Brain microvascular endothelial cell (primary cell): ENCODE data around the gene HRH1.
"Not testable (repeated sequence)": the region's sequence is repeated elsewhere in the genome, so short reads cannot be mapped to it uniquely, and the experiment has no call there.

ENCODE experiments used
- DNase-seq: peaks from one replicate; pipeline ENCODE4 v3.0.0-alpha.2; 2020
- H3K27ac ChIP-seq: fragments of 250-450 bp; sonication (Bioruptor Pico); 2 replicates; pipeline ENCODE4 v1.5.1; 2020; ENCODE audit warnings: mild to moderate bottlenecking, moderate library complexity
- H3K27me3 ChIP-seq: fragments of 250-450 bp; sonication (Bioruptor Pico); replicated peaks from 2 replicates; pipeline ENCODE4 v1.5.1; 2020; ENCODE audit warnings: mild to moderate bottlenecking
- H3K36me3 ChIP-seq: fragments of 250-450 bp; sonication (Bioruptor Pico); replicated peaks from 2 replicates; pipeline ENCODE4 v1.5.1; 2020; ENCODE audit warnings: mild to moderate bottlenecking
- H3K4me3 ChIP-seq: 2 replicates; pipeline ENCODE4 v1.5.1; 2011; ENCODE audit warnings: low read depth, mild to moderate bottlenecking, control low read depth, low read length, moderate library complexity
- CTCF ChIP-seq: IDR thresholded peaks from 2 replicates; pipeline ENCODE4 v1.5.1; 2011; ENCODE audit warnings: low read depth, mild to moderate bottlenecking, moderate library complexity, low read length, control low read depth, inconsistent platforms; ENCODE audit errors: missing control alignments
- in situ Hi-C: cut with HindIII; loops from 2 replicates; pipeline ENCODE4 v1.10.0; 2017; ENCODE audit warnings: low sequenced_read_pairs, low pct_ligation_motif_present

Gene HRH1

GRCh38 chr3:11120091-11120805 is 34.0 kb upstream of the HRH1 start:
- Histone ChIP-seq H3K27ac (no peak overlapping the region), H3K36me3 (no peaks in the 10 kb centered on the region), H3K27me3 (no peaks in the 10 kb centered on the region), H3K4me3 (no peak overlapping the region)
- no peak for TF ChIP-seq CTCF
- in situ Hi-C loops: no loop called here
- no peak for DNase-seq

- H3K27ac ChIP-seq: no peak overlapping the region
- no peaks in the 10 kb centered on the region for H3K36me3 ChIP-seq
- H3K4me3 ChIP-seq: no peak overlapping the region
- H3K27me3 ChIP-seq: no peaks in the 10 kb centered on the region
- TF ChIP-seq CTCF: no peak
- in situ Hi-C loops: no loop called here
- DNase-seq: no peak
Measured at GRCh38 chr3:11126653-11127052, 27.6 kb upstream of the HRH1 start.

GRCh38 chr3:11128682-11129632 is 25.3 kb upstream of the HRH1 start:
- Histone ChIP-seq H3K4me3 (no peak overlapping the region), H3K36me3 (no peaks in the 10 kb centered on the region), H3K27me3 (no peaks in the 10 kb centered on the region), H3K27ac (no peak overlapping the region)
- in situ Hi-C loops: no loop called here
- DNase-seq: no peak
- no peak for TF ChIP-seq CTCF

GRCh38 chr3:11130385-11130784 is 23.9 kb upstream of the HRH1 start:
- DNase-seq: no peak
- no peak overlapping the region for H3K4me3 ChIP-seq
- no peaks in the 10 kb centered on the region for H3K27me3 ChIP-seq
- H3K36me3 ChIP-seq: no peaks in the 10 kb centered on the region
- no peak overlapping the region for H3K27ac ChIP-seq
- TF ChIP-seq CTCF: no peak
- in situ Hi-C loops: no loop called here

- no peak for TF ChIP-seq CTCF
- in situ Hi-C loops: no loop called here
- Histone ChIP-seq H3K27me3 (no peaks in the 10 kb centered on the region), H3K27ac (no peak overlapping the region), H3K4me3 (no peak overlapping the region), H3K36me3 (no peaks in the 10 kb centered on the region)
- DNase-seq: no peak
Measured at GRCh38 chr3:11131371-11131770, 22.9 kb upstream of the HRH1 start.

GRCh38 chr3:11131886-11132285 is 22.4 kb upstream of the HRH1 start:
- H3K4me3 ChIP-seq, in situ Hi-C loops, DNase-seq, H3K36me3 ChIP-seq, H3K27ac ChIP-seq, H3K27me3 ChIP-seq: not testable (repeated sequence)
